Activated naive CD8-positive, alpha-beta T cell treated with anti-CD3 and anti-CD28 coated beads for 36 hours (primary cell): ENCODE data around the gene MERTK. TPM values are rescaled to one million over a fixed set of nuclear protein-coding genes. Genes with fewer than 3 reads are reported as not detected.
"Not testable (repeated sequence)": the region's sequence is repeated elsewhere in the genome, so short reads cannot be mapped to it uniquely, and the experiment has no call there.

Experiments used
- DNase-seq: peaks from one replicate; pipeline ENCODE4 v3.0.0; 2021
- H3K27ac Mint-ChIP-seq: one replicate; pipeline ENCODE4 v1.8.0; 2022; ENCODE audit warnings: mild to moderate bottlenecking, moderate library complexity, mixed read lengths
- H3K27me3 Mint-ChIP-seq: one replicate; pipeline ENCODE4 v1.8.0; 2022; ENCODE audit warnings: mild to moderate bottlenecking, mixed read lengths
- H3K36me3 Mint-ChIP-seq: one replicate; pipeline ENCODE4 v1.8.0; 2021; ENCODE audit warnings: mild to moderate bottlenecking, mixed read lengths
- H3K4me1 Mint-ChIP-seq: one replicate; pipeline ENCODE4 v1.8.0; 2021; ENCODE audit warnings: mixed read lengths
- H3K4me3 Mint-ChIP-seq: one replicate; pipeline ENCODE4 v1.8.0; 2022; ENCODE audit warnings: mild to moderate bottlenecking, moderate library complexity, mixed read lengths
- H3K9me3 Mint-ChIP-seq: one replicate; pipeline ENCODE4 v1.8.0; 2022; ENCODE audit warnings: mixed read lengths
- total RNA-seq, 2 experiments: library from RNA; stranded (reverse); gene quantifications; one replicate each; pipeline ENCODE4 v1.2.3, GENCODE V29; 2021

The MERTK gene
- total RNA-seq, 2 experiments from 2014 or later: 0.33 to 0.44 TPM

- peaks cover 20% of the 10 kb centered on the region for H3K9me3 Mint-ChIP-seq
- H3K27me3 Mint-ChIP-seq: no peaks in the 10 kb centered on the region
- no peak overlapping the region for H3K4me3 Mint-ChIP-seq
- H3K36me3 Mint-ChIP-seq: peaks cover 72% of the 10 kb centered on the region
- DNase-seq: no peak
- H3K27ac Mint-ChIP-seq: peak overlapping the region; percentile 56
- peaks cover 51% of the 10 kb centered on the region for H3K4me1 Mint-ChIP-seq
These were observed 164.5 kb downstream of the MERTK start for GRCh38 chr2:112062894-112063293.

- Mint-ChIP-seq H3K36me3 (peaks cover 84% of the 10 kb centered on the region), H3K4me3 (peak overlapping the region; percentile 16), H3K27me3 (no peaks in the 10 kb centered on the region), H3K27ac (peak overlapping the region; percentile 68), H3K4me1 (peaks cover 45% of the 10 kb centered on the region), H3K9me3 (peaks cover 23% of the 10 kb centered on the region)
- no peak for DNase-seq
These were observed 167.1 kb downstream of the MERTK start for GRCh38 chr2:112065486-112065885.

GRCh38 chr2:112065966-112066365, 167.6 kb downstream of the MERTK start:
- DNase-seq: no peak
- no peaks in the 10 kb centered on the region for H3K27me3 Mint-ChIP-seq
- peaks cover 45% of the 10 kb centered on the region for H3K4me1 Mint-ChIP-seq
- peaks cover 86% of the 10 kb centered on the region for H3K36me3 Mint-ChIP-seq
- peak overlapping the region; percentile 68 for H3K27ac Mint-ChIP-seq
- peaks cover 23% of the 10 kb centered on the region for H3K9me3 Mint-ChIP-seq
- H3K4me3 Mint-ChIP-seq: no peak overlapping the region

GRCh38 chr2:112069794-112070193, 171.4 kb downstream of the MERTK start:
- not testable (repeated sequence) for DNase-seq, H3K4me3 Mint-ChIP-seq, H3K27ac Mint-ChIP-seq, H3K27me3 Mint-ChIP-seq
- Mint-ChIP-seq H3K36me3 (peaks cover 85% of the 10 kb centered on the region), H3K9me3 (peaks cover 19% of the 10 kb centered on the region), H3K4me1 (peaks cover 46% of the 10 kb centered on the region)

- Mint-ChIP-seq H3K4me1 (peaks cover 47% of the 10 kb centered on the region), H3K36me3 (peaks cover 61% of the 10 kb centered on the region), H3K27ac (peak overlapping the region; percentile 73), H3K27me3 (no peaks in the 10 kb centered on the region), H3K4me3 (no peak overlapping the region), H3K9me3 (peaks cover 15% of the 10 kb centered on the region)
- DNase-seq: no peak
These were observed 175.5 kb downstream of the MERTK start for GRCh38 chr2:112073875-112074274.

GRCh38 chr2:112074506-112074905, 176.1 kb downstream of the MERTK start:
- Mint-ChIP-seq H3K4me1 (peaks cover 44% of the 10 kb centered on the region), H3K9me3 (peaks cover 12% of the 10 kb centered on the region), H3K27ac (peak overlapping the region; percentile 73), H3K4me3 (no peak overlapping the region), H3K27me3 (no peaks in the 10 kb centered on the region), H3K36me3 (peaks cover 59% of the 10 kb centered on the region)
- DNase-seq: no peak

GRCh38 chr2:112075490-112076260, 177.3 kb downstream of the MERTK start:
- peaks cover 12% of the 10 kb centered on the region for H3K9me3 Mint-ChIP-seq
- no peak overlapping the region for H3K4me3 Mint-ChIP-seq
- no peaks in the 10 kb centered on the region for H3K27me3 Mint-ChIP-seq
- H3K27ac Mint-ChIP-seq: no peak overlapping the region
- H3K4me1 Mint-ChIP-seq: peaks cover 45% of the 10 kb centered on the region
- H3K36me3 Mint-ChIP-seq: peaks cover 50% of the 10 kb centered on the region
- DNase-seq: no peak

- Mint-ChIP-seq H3K4me1 (peaks cover 36% of the 10 kb centered on the region), H3K27me3 (no peaks in the 10 kb centered on the region), H3K4me3 (no peak overlapping the region), H3K9me3 (peaks cover 10% of the 10 kb centered on the region), H3K27ac (no peak overlapping the region), H3K36me3 (peaks cover 45% of the 10 kb centered on the region)
- no peak for DNase-seq
These were observed 179.4 kb downstream of the MERTK start for GRCh38 chr2:112077814-112078213.

Other genes starting within 250 kb of the MERTK start
- 100 to 1,000 TPM; 137 to 149 TPM for gene ANAPC1, start 14.4 kb upstream of the MERTK start, total RNA-seq
- gene TMEM87B, start 156.7 kb downstream of the MERTK start, total RNA-seq: 10 to 100 TPM; 13.3 to 16.9 TPM
- 1 to 10 TPM; 8.8 to 9.4 TPM for gene FBLN7, start 239.8 kb downstream of the MERTK start, total RNA-seq